CD4-positive, alpha-beta memory T cell (primary cell): ENCODE data around the gene TCTN1. TPM values are rescaled to one million over a fixed set of nuclear protein-coding genes. Genes with fewer than 3 reads are reported as not detected.

ENCODE experiments used
- CTCF ChIA-PET: fragments of 350-600 bp; sonication (Branson Sonifier 250); formaldehyde crosslinking; loops from one replicate; lab custom pipeline; 2021; ENCODE audit warnings: inconsistent platforms; ENCODE audit not compliant: partially characterized antibody; lab: Charles Lee
- POLR2A ChIA-PET: fragments of 350-600 bp; sonication (Branson Sonifier 250); formaldehyde crosslinking; loops from one replicate; lab custom pipeline; 2021; ENCODE audit not compliant: partially characterized antibody; lab: Charles Lee
- DNase-seq, 5 donors: peaks; one replicate each; pipeline versions ENCODE4 v3.0.0 to v3.0.0-alpha.2; 2020 to 2022; ENCODE audit warnings: mixed read lengths in 1 of 5
- H3K27ac ChIP-seq: one replicate; pipeline ENCODE4 v1.7.0; 2013; ENCODE audit warnings: low read depth, low read length
- H3K27me3 ChIP-seq: 2 replicates; pipeline ENCODE4 v1.7.0; 2013; ENCODE audit warnings: mild to moderate bottlenecking, low read length, moderate library complexity; ENCODE audit not compliant: insufficient read depth
- H3K36me3 ChIP-seq: 2 replicates; pipeline ENCODE4 v1.7.0; 2013; ENCODE audit warnings: mild to moderate bottlenecking, low read length, moderate library complexity; ENCODE audit not compliant: insufficient read depth
- H3K4me1 ChIP-seq: 2 replicates; pipeline ENCODE4 v1.7.0; 2013; ENCODE audit warnings: mild to moderate bottlenecking, low read length, moderate library complexity; ENCODE audit not compliant: insufficient read depth
- H3K4me3 ChIP-seq, 2 donors: one replicate each; pipeline ENCODE4 v1.7.0; 2013; ENCODE audit warnings: low read length in 2 of 2, mild to moderate bottlenecking in 1 of 2
- H3K9me3 ChIP-seq, 2 donors: one replicate each; pipeline ENCODE4 v1.7.0; 2013; ENCODE audit warnings: low read length in 2 of 2, control low read depth in 1 of 2; ENCODE audit not compliant: control insufficient read depth in 1 of 2
- H3K27ac Mint-ChIP-seq, 7 donors: one replicate each; pipeline ENCODE4 v1.8.0; 2020 to 2021; ENCODE audit warnings: mixed read lengths in 7 of 7, mild to moderate bottlenecking in 6 of 7, inconsistent platforms in 3 of 7, moderate library complexity in 3 of 7
- H3K27me3 Mint-ChIP-seq, 2 donors: one replicate each; pipeline ENCODE4 v1.8.0; 2020 to 2021; ENCODE audit warnings: mixed read lengths in 2 of 2
- H3K36me3 Mint-ChIP-seq, 2 donors: one replicate each; pipeline ENCODE4 v1.8.0; 2020 to 2021; ENCODE audit warnings: mixed read lengths in 2 of 2, inconsistent platforms in 1 of 2, mild to moderate bottlenecking in 1 of 2
- H3K4me1 Mint-ChIP-seq, 4 donors: one replicate each; pipeline ENCODE4 v1.8.0; 2020 to 2021; ENCODE audit warnings: mixed read lengths in 4 of 4, mild to moderate bottlenecking in 1 of 4
- H3K4me3 Mint-ChIP-seq, 8 donors: one replicate each; pipeline ENCODE4 v1.8.0; 2020 to 2021; ENCODE audit warnings: mixed read lengths in 8 of 8, mild to moderate bottlenecking in 7 of 8, moderate library complexity in 6 of 8, inconsistent platforms in 3 of 8
- H3K9me3 Mint-ChIP-seq, 8 donors: one replicate each; pipeline ENCODE4 v1.8.0; 2020 to 2021; ENCODE audit warnings: mixed read lengths in 8 of 8, mild to moderate bottlenecking in 5 of 8, inconsistent platforms in 3 of 8, moderate library complexity in 1 of 8
- intact Hi-C: fragments of 100-400 bp; cut with micrococcal nuclease; formaldehyde crosslinking; loops from one replicate; pipeline ENCODE4 v1.15.1; 2023
- polyA plus RNA-seq, 2 donors: library from polyadenylated mRNA; unstranded; fragments of 300-500 nt; fragmentation: Illumina TruSeq; gene quantifications; one replicate each; pipeline ENCODE4 v1.2.3, GENCODE V29; 2021
- total RNA-seq, 2 experiments: library from RNA; stranded (reverse); gene quantifications; one replicate each; pipeline ENCODE4 v1.2.3, GENCODE V29; 2021

Gene TCTN1
- total and polyA plus RNA-seq, 4 experiments from 2014 or later, result 5.8 to 7.7 (median 6.0) TPM

DNA sequence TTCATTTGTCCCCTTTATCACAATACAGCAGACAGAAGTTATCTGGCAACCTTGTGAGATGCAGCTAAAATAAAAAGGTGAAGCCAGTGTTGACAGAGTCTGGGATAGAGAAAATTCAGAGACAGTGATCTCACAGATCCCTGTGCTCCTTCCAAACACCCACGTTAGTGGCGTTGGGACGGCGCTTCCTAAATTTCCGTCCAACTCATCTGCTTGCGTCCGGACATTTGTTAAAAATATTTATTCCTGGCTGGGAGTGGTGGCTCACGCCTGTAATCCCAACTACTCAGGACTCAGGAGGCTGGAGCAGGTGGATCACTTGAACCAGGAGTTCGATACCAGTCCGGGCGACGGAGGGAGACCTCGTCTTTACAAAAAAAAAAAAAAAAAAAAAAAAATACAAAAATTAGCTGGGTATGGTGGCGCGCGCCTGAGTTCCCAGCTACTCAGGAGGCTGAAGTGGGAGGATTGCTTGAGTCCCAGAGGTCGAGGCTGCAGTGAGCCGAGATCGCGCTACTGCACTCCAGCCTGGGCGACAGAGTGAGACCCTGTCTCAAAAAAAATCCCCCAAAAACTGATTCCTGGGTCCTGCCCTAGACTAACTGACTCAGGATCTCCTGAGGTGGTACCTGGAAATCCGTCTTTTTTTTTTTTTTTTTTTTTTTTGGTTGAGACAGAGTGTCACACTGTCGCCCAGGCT, 708 bp upstream of the TCTN1 start:
- Histone ChIP-seq H3K4me3 (peak overlapping the region; percentile 53 to 86), H3K27me3 (no peaks in the 10 kb centered on the region), H3K27ac (peak overlapping the region; percentile 72), H3K36me3 (no peaks in the 10 kb centered on the region), H3K4me1 (peaks cover 8% of the 10 kb centered on the region), H3K9me3 (no peaks in the 10 kb centered on the region)
- peak overlapping the region; percentile 86 to 90 (median 88) for H3K4me3 Mint-ChIP-seq
- DNase-seq, result no peak
- no peaks in the 10 kb centered on the region for H3K36me3 Mint-ChIP-seq
- intact Hi-C loops, result loop anchor here (1.0 to 5.0 kb wide), 2 partner anchors 30 to 111 kb away; partner anchors contain the start of genes PPTC7, RAD9B and VPS29
- no peaks in the 10 kb centered on the region for H3K27me3 Mint-ChIP-seq
- H3K9me3 Mint-ChIP-seq, result no peaks in the 10 kb centered on the region
- peaks cover 4 to 9% (median 6%) of the 10 kb centered on the region in 4 donors for H3K4me1 Mint-ChIP-seq
- CTCF ChIA-PET, result interaction anchor here (0.9 to 6.8 kb wide), 8 partner anchors 8 to 182 kb away, joined by 3 to 57 read pairs (median 7); partner anchors contain the start of genes ARPC3 and FAM216A
- peak overlapping the region; percentile 65 to 94 (median 88) for H3K27ac Mint-ChIP-seq
- POLR2A ChIA-PET, result interaction anchor here (0.6 to 2.5 kb wide), 13 partner anchors 7 to 198 kb away, joined by 3 to 18 read pairs (median 4); partner anchors contain the start of genes ARPC3, FAM216A, GPN3 and HVCN1

DNA sequence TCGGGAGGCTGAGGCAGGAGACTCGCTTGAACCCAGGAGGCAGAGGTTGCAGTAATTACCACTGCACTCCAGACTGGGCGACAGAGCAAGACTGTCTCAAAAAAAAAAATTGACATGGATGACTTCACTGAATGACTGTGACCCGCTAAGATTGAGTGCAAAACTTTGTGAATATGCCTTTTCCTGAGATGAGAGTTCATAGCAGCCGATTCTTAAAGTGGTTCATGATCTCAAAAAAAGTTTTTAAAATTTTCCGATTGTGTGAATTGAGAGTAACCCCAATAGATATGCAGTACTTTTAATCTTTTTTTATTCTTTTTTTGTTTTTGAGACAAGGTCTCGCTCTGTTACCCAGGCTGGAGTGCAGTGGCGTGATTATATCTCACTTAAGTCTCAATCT, 1.2 kb downstream of the TCTN1 start:
- Histone ChIP-seq H3K36me3 (no peaks in the 10 kb centered on the region), H3K4me1 (peaks cover 8% of the 10 kb centered on the region), H3K9me3 (no peaks in the 10 kb centered on the region), H3K4me3 (no peak overlapping the region), H3K27ac (no peak overlapping the region), H3K27me3 (no peaks in the 10 kb centered on the region)
- no peaks in the 10 kb centered on the region for H3K36me3 Mint-ChIP-seq
- peak overlapping the region in 3 of 7 donors; percentile 66 to 82 (median 77) for H3K27ac Mint-ChIP-seq
- H3K9me3 Mint-ChIP-seq, result no peaks in the 10 kb centered on the region
- peak overlapping the region in 3 of 8 donors; percentile 30 to 54 (median 40) for H3K4me3 Mint-ChIP-seq
- no peaks in the 10 kb centered on the region for H3K27me3 Mint-ChIP-seq
- H3K4me1 Mint-ChIP-seq, result peaks cover 4 to 9% (median 6%) of the 10 kb centered on the region in 4 donors
- CTCF ChIA-PET, result interaction anchor here (1.4 to 6.8 kb wide), 5 partner anchors 14 to 184 kb away, joined by 3 to 57 read pairs (median 9); partner anchors contain the start of genes ARPC3 and FAM216A
- no peak for DNase-seq
- POLR2A ChIA-PET, result interaction anchor here (0.6 to 2.3 kb wide), 2 partner anchors 75 to 912 kb away, joined by 3 to 15 read pairs; partner anchors contain the start of gene HVCN1
- intact Hi-C loops, result loop anchor here (2.0 kb wide), 1 partner anchor 128 kb away; the partner anchor contains the start of gene PPP1CC

DNA sequence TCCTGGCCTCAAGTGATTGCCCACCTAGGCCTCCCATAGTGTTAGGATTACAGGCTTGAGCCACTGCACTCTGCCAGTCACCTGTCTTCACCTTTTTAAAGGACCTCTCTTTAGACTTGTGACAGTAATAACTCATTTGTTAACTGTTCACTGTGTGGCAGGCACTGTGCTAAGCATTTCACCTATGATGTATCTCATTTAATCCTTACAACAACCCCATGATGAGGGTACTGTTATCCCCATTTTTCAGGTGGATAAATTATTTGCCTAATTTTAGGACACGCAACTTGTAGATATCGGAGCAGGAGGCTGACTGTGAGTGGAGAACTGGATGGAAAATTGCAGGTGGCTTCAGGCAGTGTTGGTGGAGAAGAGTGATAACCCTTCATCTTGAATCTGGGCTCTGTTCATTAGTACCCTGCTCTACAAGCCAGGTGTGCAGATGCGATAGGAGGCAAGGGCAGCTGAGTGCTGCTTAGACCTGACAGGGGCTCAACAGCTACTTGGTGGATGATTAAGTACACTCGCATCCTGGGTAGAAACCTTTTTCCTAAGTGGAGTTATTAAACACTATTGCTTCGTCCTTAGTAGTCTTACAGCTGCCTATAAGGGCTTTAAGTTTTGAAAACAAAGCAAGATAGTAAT, 2.7 kb downstream of the TCTN1 start:
- no peak overlapping the region for H3K27ac ChIP-seq
- H3K27ac Mint-ChIP-seq, result peak overlapping the region in 1 of 7 donors; percentile 22
- intact Hi-C loops, result no loop called here
- H3K9me3 ChIP-seq, result no peaks in the 10 kb centered on the region
- peaks cover 3 to 9% (median 6%) of the 10 kb centered on the region in 4 donors for H3K4me1 Mint-ChIP-seq
- no peaks in the 10 kb centered on the region for H3K27me3 Mint-ChIP-seq
- no peaks in the 10 kb centered on the region for H3K9me3 Mint-ChIP-seq
- H3K36me3 ChIP-seq, result no peaks in the 10 kb centered on the region
- no peaks in the 10 kb centered on the region for H3K27me3 ChIP-seq
- CTCF ChIA-PET, result interaction anchor here (1.1 to 6.8 kb wide), 4 partner anchors 14 to 166 kb away, joined by 3 to 57 read pairs (median 12); partner anchors contain the start of gene ARPC3
- DNase-seq, result no peak
- peaks cover 8% of the 10 kb centered on the region for H3K4me1 ChIP-seq
- H3K4me3 Mint-ChIP-seq, result peak overlapping the region in 1 of 8 donors; percentile 35
- no peak overlapping the region for H3K4me3 ChIP-seq
- POLR2A ChIA-PET, result no interaction called here
- no peaks in the 10 kb centered on the region for H3K36me3 Mint-ChIP-seq

DNA sequence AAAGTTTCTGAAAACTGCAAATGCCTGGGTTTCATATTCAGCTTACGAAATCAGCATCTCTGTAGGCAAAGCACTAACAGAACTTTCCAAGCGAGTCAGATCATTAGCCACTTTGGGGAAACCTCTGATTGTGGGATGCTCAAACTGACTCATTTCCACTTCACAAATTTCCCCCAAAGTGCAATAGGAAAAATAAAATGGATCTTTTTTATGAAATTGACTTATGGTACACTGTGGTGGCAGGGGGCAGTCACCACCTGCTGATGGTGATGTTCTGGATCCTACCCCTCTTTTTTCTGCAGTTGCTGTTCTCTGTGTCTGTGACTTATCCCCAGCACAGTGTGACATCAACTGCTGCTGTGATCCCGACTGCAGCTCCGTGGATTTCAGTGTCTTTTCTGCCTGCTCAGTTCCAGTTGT, 5.6 kb downstream of the TCTN1 start:
- Histone ChIP-seq H3K9me3 (no peaks in the 10 kb centered on the region), H3K4me1 (peaks cover 3% of the 10 kb centered on the region), H3K27me3 (no peaks in the 10 kb centered on the region), H3K36me3 (no peaks in the 10 kb centered on the region), H3K27ac (no peak overlapping the region), H3K4me3 (no peak overlapping the region)
- no peak for DNase-seq
- H3K27me3 Mint-ChIP-seq, result no peaks in the 10 kb centered on the region
- H3K27ac Mint-ChIP-seq, result no peak overlapping the region
- peaks cover 0 to 2% (median under 1%) of the 10 kb centered on the region in 4 donors for H3K4me1 Mint-ChIP-seq
- no peaks in the 10 kb centered on the region for H3K36me3 Mint-ChIP-seq
- no peak overlapping the region for H3K4me3 Mint-ChIP-seq
- H3K9me3 Mint-ChIP-seq, result no peaks in the 10 kb centered on the region
- CTCF ChIA-PET, result interaction anchor here (1.1 kb wide), 2 partner anchors 18 to 116 kb away, joined by 3 to 4 read pairs; no protein-coding TSS in a partner anchor
- POLR2A ChIA-PET, result no interaction called here
- intact Hi-C loops, result loop anchor here (1.0 kb wide), 2 partner anchors 207 to 269 kb away; no protein-coding TSS in a partner anchor

DNA sequence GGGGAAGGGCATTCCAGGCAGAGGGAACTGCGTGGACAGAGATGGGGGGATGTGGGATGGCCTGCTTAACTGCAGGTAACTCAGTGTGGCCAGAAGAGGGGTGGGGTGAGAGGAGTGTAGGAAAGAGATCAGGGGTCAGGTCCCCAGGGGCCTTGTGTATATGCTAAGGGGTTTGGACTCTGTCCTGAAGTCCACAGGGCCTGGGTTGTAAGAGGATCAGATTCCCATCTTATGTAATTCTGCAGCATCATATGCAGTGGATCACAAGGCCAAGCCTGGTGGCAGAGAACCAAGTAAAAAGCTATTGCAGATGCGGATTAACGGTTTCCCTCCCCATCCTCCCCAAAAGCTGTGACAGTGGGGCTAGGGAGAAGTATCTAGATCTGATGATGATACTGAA, 8.7 kb downstream of the TCTN1 start:
- Mint-ChIP-seq H3K27ac (no peak overlapping the region), H3K27me3 (no peaks in the 10 kb centered on the region), H3K36me3 (no peaks in the 10 kb centered on the region), H3K9me3 (no peaks in the 10 kb centered on the region), H3K4me3 (no peak overlapping the region), H3K4me1 (peaks cover 0 to 5% (median 1%) of the 10 kb centered on the region in 4 donors)
- Histone ChIP-seq H3K4me3 (no peak overlapping the region), H3K9me3 (no peaks in the 10 kb centered on the region), H3K36me3 (no peaks in the 10 kb centered on the region), H3K27me3 (no peaks in the 10 kb centered on the region), H3K27ac (no peak overlapping the region), H3K4me1 (peaks cover 6% of the 10 kb centered on the region)
- intact Hi-C loops, result no loop called here
- no peak for DNase-seq
- CTCF ChIA-PET, result interaction anchor here (1.0 kb wide), 1 partner anchor 75 kb away, joined by 3 read pairs; no protein-coding TSS in a partner anchor
- POLR2A ChIA-PET, result no interaction called here

DNA sequence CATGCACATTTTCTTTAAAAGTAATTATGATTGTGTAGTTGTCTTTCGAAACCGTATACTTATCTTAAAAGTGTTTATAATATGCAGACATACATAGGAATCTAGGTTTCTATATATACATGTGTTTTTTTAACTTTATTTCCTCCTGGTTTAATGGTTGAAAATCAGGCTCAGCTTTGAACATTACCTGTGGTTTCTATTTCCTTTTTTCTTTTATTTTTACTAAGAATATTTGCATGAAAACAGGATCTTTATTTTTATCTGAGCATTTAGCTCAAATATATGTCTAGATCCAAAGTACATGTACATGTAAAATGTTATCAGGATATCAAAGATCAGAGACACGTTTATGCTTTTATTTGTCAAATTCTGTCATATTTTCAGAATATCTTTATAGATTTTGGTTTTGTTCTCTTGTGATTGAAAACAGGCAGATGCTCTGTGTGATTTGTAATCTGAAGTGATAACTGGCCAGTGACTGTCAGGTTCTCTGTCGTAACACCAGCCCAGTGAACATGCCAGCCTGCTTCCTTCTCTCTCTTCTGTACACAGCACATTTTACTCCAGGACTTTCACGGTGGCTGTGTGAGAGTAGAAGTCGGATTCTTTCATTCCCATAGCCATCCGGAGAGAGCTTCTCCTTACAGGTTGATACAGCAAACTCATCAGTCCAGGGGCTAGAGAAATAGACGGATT, 13.7 kb downstream of the TCTN1 start:
- no peaks in the 10 kb centered on the region for H3K27me3 Mint-ChIP-seq
- POLR2A ChIA-PET, result no interaction called here
- Histone ChIP-seq H3K27ac (no peak overlapping the region), H3K4me3 (no peak overlapping the region), H3K9me3 (no peaks in the 10 kb centered on the region), H3K36me3 (no peaks in the 10 kb centered on the region), H3K4me1 (peaks cover 11% of the 10 kb centered on the region), H3K27me3 (no peaks in the 10 kb centered on the region)
- H3K9me3 Mint-ChIP-seq, result no peaks in the 10 kb centered on the region
- H3K4me1 Mint-ChIP-seq, result peaks cover 5 to 11% (median 7%) of the 10 kb centered on the region in 4 donors
- CTCF ChIA-PET, result interaction anchor here (0.6 to 0.7 kb wide), 2 partner anchors 77 to 1158 kb away, joined by 3 read pairs; no protein-coding TSS in a partner anchor
- DNase-seq, result no peak
- peak overlapping the region in 6 of 8 donors; percentile 17 to 63 (median 41) for H3K4me3 Mint-ChIP-seq
- H3K27ac Mint-ChIP-seq, result peak overlapping the region in 6 of 7 donors; percentile 52 to 86 (median 80)
- H3K36me3 Mint-ChIP-seq, result peaks cover 3 to 12% of the 10 kb centered on the region in 2 donors
- intact Hi-C loops, result no loop called here
